NCI-H2107 treated with DMSO at 0.1 percent for 48 hours (cell line): ENCODE results near the gene TARBP1.
"Not testable (repeated sequence)": the region's sequence is repeated elsewhere in the genome, so short reads cannot be mapped to it uniquely, and the experiment has no call there.

Experiments
- DNase-seq: peaks from one replicate; lab custom pipeline; 2025; ENCODE audit not compliant: unreplicated experiment; lab: John Stamatoyannopoulos, UW

Gene TARBP1

GRCh38 chr1:234507089-234507488, 28.1 kb upstream of the TARBP1 start:
- no peak for DNase-seq

- DNase-seq = no peak
Observed at GRCh38 chr1:234505769-234506102, 26.8 kb upstream of the TARBP1 start.

GRCh38 chr1:234504969-234505768, 26.2 kb upstream of the TARBP1 start:
- no peak for DNase-seq

- not testable (repeated sequence) for DNase-seq
Observed at GRCh38 chr1:234504251-234504650, 25.3 kb upstream of the TARBP1 start.

- no peak for DNase-seq
Observed at GRCh38 chr1:234503193-234504050, 24.4 kb upstream of the TARBP1 start.

- DNase-seq = no peak
Observed at GRCh38 chr1:234502785-234503184, 23.8 kb upstream of the TARBP1 start.

GRCh38 chr1:234500269-234500668, 21.3 kb upstream of the TARBP1 start:
- peak; percentile 43 for DNase-seq

- no peak for DNase-seq
Observed at GRCh38 chr1:234499943-234500245, 20.9 kb upstream of the TARBP1 start.

- DNase-seq = peak; percentile 85
Observed at GRCh38 chr1:234499119-234499942, 20.4 kb upstream of the TARBP1 start.

GRCh38 chr1:234498448-234499118, 19.6 kb upstream of the TARBP1 start:
- no peak for DNase-seq

GRCh38 chr1:234497589-234497988, 18.6 kb upstream of the TARBP1 start:
- DNase-seq = no peak

GRCh38 chr1:234495231-234495990, 16.4 kb upstream of the TARBP1 start:
- DNase-seq = no peak

GRCh38 chr1:234494049-234494448, 15.1 kb upstream of the TARBP1 start:
- no peak for DNase-seq

- peak; percentile 68 for DNase-seq
Observed at GRCh38 chr1:234490793-234491479, 12.0 kb upstream of the TARBP1 start.

GRCh38 chr1:234489698-234490077, 10.7 kb upstream of the TARBP1 start:
- no peak for DNase-seq

- no peak for DNase-seq
Observed at GRCh38 chr1:234489007-234489697, 10.2 kb upstream of the TARBP1 start.

GRCh38 chr1:234488054-234489006, 9.4 kb upstream of the TARBP1 start:
- no peak for DNase-seq
